ENCODE data around the gene PODNL1. TPM values are rescaled to one million over a fixed set of nuclear protein-coding genes. Genes with fewer than 3 reads are reported as not detected.

Gene PODNL1
- total and polyA plus RNA-seq, 8 donors = 0.92 to 3.4 (median 1.3) TPM; not detected in 5

DNA sequence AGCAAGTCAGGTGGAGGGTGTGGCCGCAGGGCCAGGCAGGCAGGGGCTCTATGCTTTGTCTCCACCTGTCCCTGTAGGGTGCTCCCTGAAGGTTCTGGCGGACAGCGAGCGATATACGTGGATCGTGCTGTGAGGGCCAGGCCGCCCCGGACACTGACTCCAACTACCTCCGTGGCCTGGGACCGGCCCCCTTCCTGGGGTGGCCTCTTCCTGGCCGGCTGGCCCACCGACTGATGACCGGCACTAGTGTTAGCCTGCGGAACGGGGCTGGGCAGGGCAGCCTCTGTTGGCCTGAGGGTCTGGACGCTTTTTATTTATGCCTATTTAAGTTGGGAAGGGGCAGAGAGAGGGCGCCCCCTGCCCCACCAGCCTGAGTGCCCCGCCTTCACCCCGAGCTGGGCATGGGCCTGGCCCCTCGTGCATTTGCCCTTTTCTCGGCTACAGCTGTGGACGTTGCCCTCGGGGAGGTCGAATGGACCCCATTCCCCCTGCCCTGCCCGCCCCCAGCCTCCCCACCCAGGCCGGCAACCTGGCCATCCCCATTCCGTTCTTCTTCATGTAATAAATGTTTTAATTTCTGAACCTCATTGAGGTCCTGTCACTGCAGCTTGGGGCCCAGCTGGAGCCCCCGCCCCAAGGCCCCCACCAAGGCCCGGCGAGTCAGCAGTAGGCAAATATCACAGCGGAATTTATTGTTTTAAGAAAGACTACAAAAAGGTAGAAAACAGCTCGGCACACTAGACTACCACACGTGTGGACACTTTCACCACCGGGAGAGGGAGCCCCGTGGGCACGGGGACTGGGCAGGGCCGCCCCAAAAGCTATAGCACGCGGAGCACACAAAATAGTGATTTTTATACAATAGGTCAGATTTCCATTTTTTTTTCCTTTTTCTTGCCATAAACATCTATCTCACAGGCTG is 22.9 kb upstream of the PODNL1 start:
- no peak for TF ChIP-seq EP300 (IDR thresholded peaks at IDR 0.05)
- Histone ChIP-seq H3K9me3 (no peaks in the 10 kb centered on the region), H3K36me3 (peaks cover 63 to 100% (median 99%) of the 10 kb centered on the region in 4 donors), H3K4me1 (peaks cover 0 to 11% (median 2%) of the 10 kb centered on the region in 4 donors), H3K27me3 (no peaks in the 10 kb centered on the region), H3K27ac (no peak overlapping the region), H3K4me3 (no peak overlapping the region)
- intact Hi-C loops (cut with DNase I; ENCODE audit: low total_unique reads) = no loop called here
- WGBS, 5 donors = 87 to 90% (median 89%) methylated on average over 37 to 39 of the region's 39 CpGs
- DNase-seq = no peak

DNA sequence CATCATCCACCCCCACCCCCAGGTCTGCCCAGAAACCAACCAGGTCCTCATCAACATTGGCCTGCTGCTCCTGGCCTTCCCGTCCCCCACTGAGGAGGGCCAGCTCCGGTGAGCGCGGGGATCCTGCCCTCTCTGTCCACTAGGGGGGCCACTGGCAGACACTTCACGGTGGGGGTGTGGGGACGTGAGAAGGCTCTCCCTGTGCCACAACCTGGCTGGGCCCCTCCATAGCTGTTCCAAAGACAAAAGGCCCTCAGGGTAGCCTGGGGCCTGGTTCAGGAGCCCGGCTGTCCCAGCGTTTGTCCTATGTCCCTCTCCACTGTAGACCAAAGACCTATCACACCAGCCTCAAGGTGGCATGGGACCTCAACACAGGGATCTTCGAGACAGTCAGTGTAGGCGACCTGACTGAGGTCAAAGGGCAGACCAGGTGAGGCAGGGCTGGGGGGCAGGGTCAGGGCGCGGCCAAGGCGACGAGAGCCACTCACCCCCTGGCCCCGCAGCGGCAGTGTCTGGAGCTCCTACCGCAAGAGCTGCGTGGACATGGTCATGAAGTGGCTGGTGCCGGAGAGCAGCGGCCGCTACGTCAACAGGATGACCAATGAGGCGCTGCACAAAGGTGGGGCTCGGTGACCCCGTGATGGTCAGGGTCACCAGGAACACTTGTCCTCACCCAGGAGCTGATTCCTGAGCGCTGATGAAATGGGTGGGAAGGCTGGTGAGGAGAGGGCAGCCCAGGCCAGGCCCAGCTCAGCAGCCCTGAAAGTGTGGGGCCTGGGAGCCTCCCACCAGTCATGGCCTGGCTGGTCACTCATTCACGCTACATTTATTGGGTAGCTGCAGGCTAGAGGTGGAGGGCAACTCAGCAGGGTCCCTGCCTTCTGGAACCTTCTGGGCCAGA is 22.0 kb upstream of the PODNL1 start:
- WGBS, 5 donors = 82 to 85% (median 84%) methylated on average over 20 to 27 of the region's 27 CpGs
- intact Hi-C loops (cut with DNase I; ENCODE audit: low total_unique reads) = no loop called here
- no peak for DNase-seq
- H3K4me3 ChIP-seq = no peak overlapping the region
- no peaks in the 10 kb centered on the region for H3K9me3 ChIP-seq
- peaks cover 0 to 11% (median 2%) of the 10 kb centered on the region in 4 donors for H3K4me1 ChIP-seq
- H3K36me3 ChIP-seq = peaks cover 63 to 100% (median 99%) of the 10 kb centered on the region in 4 donors
- TF ChIP-seq POLR2A (IDR thresholded peaks at IDR 0.05) = no peak
- TF ChIP-seq, protein P1, sequence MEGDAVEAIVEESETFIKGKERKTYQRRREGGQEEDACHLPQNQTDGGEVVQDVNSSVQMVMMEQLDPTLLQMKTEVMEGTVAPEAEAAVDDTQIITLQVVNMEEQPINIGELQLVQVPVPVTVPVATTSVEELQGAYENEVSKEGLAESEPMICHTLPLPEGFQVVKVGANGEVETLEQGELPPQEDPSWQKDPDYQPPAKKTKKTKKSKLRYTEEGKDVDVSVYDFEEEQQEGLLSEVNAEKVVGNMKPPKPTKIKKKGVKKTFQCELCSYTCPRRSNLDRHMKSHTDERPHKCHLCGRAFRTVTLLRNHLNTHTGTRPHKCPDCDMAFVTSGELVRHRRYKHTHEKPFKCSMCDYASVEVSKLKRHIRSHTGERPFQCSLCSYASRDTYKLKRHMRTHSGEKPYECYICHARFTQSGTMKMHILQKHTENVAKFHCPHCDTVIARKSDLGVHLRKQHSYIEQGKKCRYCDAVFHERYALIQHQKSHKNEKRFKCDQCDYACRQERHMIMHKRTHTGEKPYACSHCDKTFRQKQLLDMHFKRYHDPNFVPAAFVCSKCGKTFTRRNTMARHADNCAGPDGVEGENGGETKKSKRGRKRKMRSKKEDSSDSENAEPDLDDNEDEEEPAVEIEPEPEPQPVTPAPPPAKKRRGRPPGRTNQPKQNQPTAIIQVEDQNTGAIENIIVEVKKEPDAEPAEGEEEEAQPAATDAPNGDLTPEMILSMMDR (IDR thresholded peaks at IDR 0.05) = peak in 2 of 7 experiments; percentile 12 to 23
- no peak overlapping the region for H3K27ac ChIP-seq
- H3K27me3 ChIP-seq = no peaks in the 10 kb centered on the region

DNA sequence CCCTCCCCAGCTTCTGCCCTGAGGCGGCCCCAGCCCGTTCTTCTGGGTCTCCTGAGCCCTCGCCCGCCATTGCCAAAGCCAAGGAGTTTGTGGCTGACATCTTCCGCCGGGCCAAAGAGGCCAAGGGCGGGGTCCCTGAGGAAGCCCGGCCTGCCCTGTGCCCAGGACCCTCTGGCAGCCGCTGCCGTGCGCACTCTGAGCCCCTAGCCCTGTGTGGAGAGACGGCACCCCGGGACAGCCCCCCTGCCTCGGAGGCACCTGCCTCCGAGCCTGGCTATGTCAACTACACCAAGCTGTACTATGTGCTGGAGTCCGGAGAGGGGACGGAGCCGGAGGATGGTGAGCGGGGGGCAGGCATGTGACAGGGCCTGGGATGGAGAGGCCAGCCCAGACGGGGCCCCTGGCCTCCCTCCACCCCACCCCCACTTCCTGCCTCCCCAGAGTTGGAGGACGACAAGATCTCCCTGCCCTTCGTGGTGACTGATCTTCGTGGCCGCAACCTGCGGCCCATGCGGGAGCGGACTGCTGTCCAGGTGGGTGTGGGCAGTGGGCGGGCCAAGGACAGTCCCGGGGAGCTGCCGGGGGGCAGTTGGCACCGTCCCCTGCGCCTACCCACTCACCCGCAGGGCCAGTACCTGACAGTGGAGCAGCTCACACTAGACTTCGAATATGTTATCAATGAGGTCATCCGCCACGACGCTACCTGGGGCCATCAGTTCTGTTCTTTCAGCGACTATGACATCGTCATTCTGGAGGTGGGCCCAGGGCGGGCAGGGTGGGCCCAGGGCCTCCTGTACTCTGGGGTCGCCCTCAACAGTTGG is 21.1 kb upstream of the PODNL1 start:
- TF ChIP-seq POLR2AphosphoS5 (IDR thresholded peaks at IDR 0.05) = no peak
- no peak for TF ChIP-seq POLR2A (IDR thresholded peaks at IDR 0.05)
- TF ChIP-seq, protein P1 (IDR thresholded peaks at IDR 0.05) = no peak
- TF ChIP-seq EP300 (IDR thresholded peaks at IDR 0.05) = no peak
- no peak overlapping the region for H3K4me3 ChIP-seq
- no peak for DNase-seq
- intact Hi-C loops (cut with DNase I; ENCODE audit: low total_unique reads) = no loop called here
- H3K9me3 ChIP-seq = no peaks in the 10 kb centered on the region
- H3K4me1 ChIP-seq = peaks cover 0 to 11% (median 2%) of the 10 kb centered on the region in 4 donors
- 82 to 88% (median 86%) methylated on average over 38 to 41 of the region's 41 CpGs for WGBS, 5 donors
- no peaks in the 10 kb centered on the region for H3K27me3 ChIP-seq
- peaks cover 63 to 100% (median 99%) of the 10 kb centered on the region in 4 donors for H3K36me3 ChIP-seq
- H3K27ac ChIP-seq = no peak overlapping the region

DNA sequence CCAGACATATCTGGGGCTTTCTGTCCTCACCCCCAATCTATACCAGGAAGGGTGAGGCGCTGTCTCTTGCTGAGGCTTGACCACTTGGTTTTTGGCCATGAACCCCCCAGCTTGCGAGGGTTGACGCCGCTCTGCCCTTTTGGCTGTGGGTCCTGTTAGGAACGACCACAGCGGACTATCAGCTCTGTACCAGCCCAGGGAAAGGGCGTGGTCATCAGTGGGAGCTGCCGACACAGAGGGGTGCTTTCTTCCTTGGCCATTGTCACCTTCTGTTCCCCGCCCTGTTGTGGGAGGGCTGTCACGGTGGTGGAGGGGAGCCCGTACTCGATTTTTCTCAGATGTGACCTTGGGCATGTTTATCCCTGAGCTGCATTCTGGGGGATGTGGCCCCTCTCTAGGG is 19.8 kb upstream of the PODNL1 start:
- intact Hi-C loops (cut with DNase I; ENCODE audit: low total_unique reads) = no loop called here
- H3K27me3 ChIP-seq = no peaks in the 10 kb centered on the region
- H3K36me3 ChIP-seq = peaks cover 63 to 90% (median 89%) of the 10 kb centered on the region in 4 donors
- TF ChIP-seq POLR2AphosphoS5 (IDR thresholded peaks at IDR 0.05) (no peak), EP300 (IDR thresholded peaks at IDR 0.05) (no peak), POLR2A (IDR thresholded peaks at IDR 0.05) (no peak)
- TF ChIP-seq, protein P1 (IDR thresholded peaks at IDR 0.05) = no peak
- H3K4me3 ChIP-seq = no peak overlapping the region
- no peaks in the 10 kb centered on the region for H3K9me3 ChIP-seq
- peaks cover 9 to 23% (median 14%) of the 10 kb centered on the region in 4 donors for H3K4me1 ChIP-seq
- 73 to 85% (median 78%) methylated on average over 9 to 12 of the region's 12 CpGs for WGBS, 5 donors
- H3K27ac ChIP-seq = no peak overlapping the region
- DNase-seq = no peak
